Endothelial cell of umbilical vein (primary cell): ENCODE data around the gene CHRNE. TPM values are rescaled to one million over a fixed set of nuclear protein-coding genes. Genes with fewer than 3 reads are reported as not detected.

Source experiments
- BruUV-seq: library from RNA; stranded (reverse); fragments of 400-500 nt; replicated peaks from 2 replicates; lab custom pipeline; 2021; lab: Mats Ljungman, UMichigan
- CTCF ChIA-PET: fragments of 300-600, 350-600 bp; sonication (Branson Sonifier 250); formaldehyde crosslinking; loops from one replicate; lab custom pipeline; 2021; ENCODE audit warnings: antibody characterized with exemption, inconsistent platforms; lab: Charles Lee
- POLR2A ChIA-PET: fragments of 300-600, 350-600 bp; sonication (Branson Sonifier 250); formaldehyde crosslinking; loops from one replicate; lab custom pipeline; 2021; ENCODE audit warnings: antibody characterized with exemption, inconsistent platforms; lab: Charles Lee
- DNase-seq: peaks from one replicate; pipeline ENCODE4 v3.0.0-alpha.2; 2011; ENCODE audit warnings: low read depth, low spot score
- FAIRE-seq: peaks from 2 replicates; lab custom pipeline; 2011; peaks lifted over from hg19 to GRCh38; lab: Jason Lieb, UNC
- H2AFZ ChIP-seq: 2 replicates; pipeline ENCODE4 v1.6.0; 2012; ENCODE audit warnings: low read depth, low read length, control low read depth, inconsistent platforms
- H3K27ac ChIP-seq: 2 replicates; pipeline ENCODE4 v1.5.1; 2011; ENCODE audit warnings: low read depth, mild to moderate bottlenecking, control low read depth, low read length, moderate library complexity; ENCODE audit not compliant: insufficient read depth
- H3K27me3 ChIP-seq, 2 experiments: 2 replicates each; pipeline versions ENCODE4 v1.6.0 to v1.6.1; 2011; ENCODE audit warnings: low read length in 2 of 2, mixed read lengths in 1 of 2; ENCODE audit not compliant: control insufficient read depth in 2 of 2, insufficient read depth in 2 of 2
- H3K36me3 ChIP-seq, 2 experiments: 2 replicates in 1 of 2; 3 replicates in 1 of 2; pipeline ENCODE4 v1.5.1; 2011; ENCODE audit warnings: low read length in 2 of 2, mild to moderate bottlenecking in 1 of 2, moderate library complexity in 1 of 2; ENCODE audit not compliant: control insufficient read depth in 2 of 2, insufficient read depth in 2 of 2; ENCODE audit errors: extremely low read depth in 1 of 2
- H3K4me1 ChIP-seq: 3 replicates; pipeline ENCODE4 v1.5.1; 2011; ENCODE audit warnings: mild to moderate bottlenecking, low read length; ENCODE audit not compliant: control insufficient read depth, insufficient read depth; ENCODE audit errors: extremely low read depth
- H3K4me2 ChIP-seq: 2 replicates; pipeline ENCODE4 v1.6.1; 2011; ENCODE audit warnings: low read length, control low read depth, mixed read lengths; ENCODE audit not compliant: insufficient read depth
- H3K4me3 ChIP-seq, 3 experiments: fragments of 200-600 bp in 1 of 3; sonication (generic), shearing (Covaris generic) in 1 of 3; replicated peaks in 1 of 3; 2 replicates each; pipeline ENCODE4 v1.5.1; 2011 to 2016; ENCODE audit warnings: control low read depth in 3 of 3, low read length in 3 of 3, mild to moderate bottlenecking in 2 of 3, inconsistent platforms in 1 of 3, low read depth in 1 of 3, moderate library complexity in 1 of 3; ENCODE audit not compliant: insufficient read depth in 1 of 3
- H3K79me2 ChIP-seq: 2 replicates; pipeline ENCODE4 v1.6.0; 2012; ENCODE audit warnings: low read length, inconsistent platforms; ENCODE audit not compliant: control insufficient read depth, insufficient read depth
- H3K9ac ChIP-seq: replicated peaks from 2 replicates; pipeline ENCODE3; 2011; ENCODE audit warnings: low read length, control low read depth; ENCODE audit not compliant: insufficient read depth; ENCODE audit errors: extremely low read depth
- H3K9me1 ChIP-seq: replicated peaks from 3 replicates; pipeline ENCODE4 v1.6.0; 2011; ENCODE audit warnings: mild to moderate bottlenecking, low read length; ENCODE audit not compliant: control insufficient read depth, insufficient read depth; ENCODE audit errors: extremely low read depth
- H3K9me3 ChIP-seq: replicated peaks from 2 replicates; pipeline ENCODE4 v1.5.1; 2012; ENCODE audit warnings: low read length, inconsistent platforms; ENCODE audit not compliant: control insufficient read depth, insufficient read depth
- H4K20me1 ChIP-seq: replicated peaks from 2 replicates; pipeline ENCODE3; 2011; ENCODE audit warnings: mild to moderate bottlenecking, low read length; ENCODE audit not compliant: control insufficient read depth, insufficient read depth; ENCODE audit errors: extremely low read depth
- EZH2 ChIP-seq: IDR thresholded peaks from 2 replicates; pipeline ENCODE4 v1.6.1; 2012; ENCODE audit warnings: borderline replicate concordance, low read depth, mild to moderate bottlenecking, moderate library complexity, low read length, inconsistent platforms; ENCODE audit not compliant: severe bottlenecking
- FOS ChIP-seq: IDR thresholded peaks from 2 replicates; pipeline ENCODE4 v1.6.1; 2011; ENCODE audit warnings: mild to moderate bottlenecking, low read length, moderate library complexity, borderline replicate concordance; ENCODE audit not compliant: insufficient read depth
- GATA2 ChIP-seq: IDR thresholded peaks from 2 replicates; pipeline ENCODE4 v1.7.0; 2011; ENCODE audit warnings: low read depth, mild to moderate bottlenecking, moderate library complexity, mixed read lengths, low read length; ENCODE audit not compliant: insufficient read length, insufficient read depth
- JUN ChIP-seq: IDR thresholded peaks from 2 replicates; pipeline ENCODE4 v1.6.1; 2011; ENCODE audit warnings: borderline replicate concordance, low read depth; ENCODE audit not compliant: insufficient read length, insufficient read depth
- MYC ChIP-seq: IDR thresholded peaks from one replicate; pipeline ENCODE4 v1.6.1; 2011; ENCODE audit warnings: mild to moderate bottlenecking, low read depth, low read length
- POLR2A ChIP-seq: IDR thresholded peaks from 2 replicates; pipeline ENCODE4 v1.6.1; 2012; ENCODE audit warnings: low read depth, mild to moderate bottlenecking, control low read depth, low read length
- POLR2AphosphoS5 ChIP-seq: IDR thresholded peaks from 2 replicates; pipeline ENCODE4 v1.6.1; 2012; ENCODE audit warnings: low read depth, mild to moderate bottlenecking, control low read depth, low read length, moderate library complexity; ENCODE audit not compliant: insufficient read depth
- dilution Hi-C: fragments of 300-500 bp; cut with MboI; formaldehyde crosslinking; loops from one replicate; pipeline ENCODE4 v1.15.0; 2019; ENCODE audit warnings: low sequenced_read_pairs; ENCODE audit not compliant: extremely low pct_ligation_motif_present
- intact Hi-C: fragments of 100-400 bp; cut with micrococcal nuclease; formaldehyde crosslinking; loops from one replicate; pipeline ENCODE4 v1.10.0; 2022
- polyA plus RNA-seq, 4 experiments: library from polyadenylated mRNA; depleted of rRNA in 3 of 4; stranded (reverse) in 3 of 4; unstranded in 1 of 4; fragments of >200 nt; gene quantifications; 2 replicates each; pipeline versions ENCODE4 v1.2.1 to v1.2.3, GENCODE V29; 2011 to 2012; ENCODE audit warnings: missing spikeins in 1 of 4
- total RNA-seq: library from RNA; stranded (reverse); gene quantifications from 2 replicates; pipeline ENCODE4 v1.2.3, GENCODE V29; 2021
- TF ChIP-seq, protein P1 (sequence below): IDR thresholded peaks from 2 replicates; pipeline ENCODE4 v1.6.1; 2011; ENCODE audit not compliant: insufficient read depth, insufficient read length
- TF ChIP-seq, protein P2 (sequence below), 2 donors: IDR thresholded peaks; 1 replicate in 1 of 2; 2 replicates in 1 of 2; pipeline ENCODE4 v1.5.1; 2011; ENCODE audit warnings: low read length in 2 of 2, mild to moderate bottlenecking in 2 of 2, moderate library complexity in 2 of 2, control low read depth in 1 of 2, inconsistent platforms in 1 of 2, low read depth in 1 of 2; ENCODE audit not compliant: insufficient read depth in 1 of 2; ENCODE audit errors: extremely low read depth in 1 of 2

The CHRNE gene
- total and polyA plus RNA-seq, 2 donors (not counting 3 experiments of a cell fraction or from before 2014, with no cell fraction given) = 0.84 to 1.1 TPM

DNA sequence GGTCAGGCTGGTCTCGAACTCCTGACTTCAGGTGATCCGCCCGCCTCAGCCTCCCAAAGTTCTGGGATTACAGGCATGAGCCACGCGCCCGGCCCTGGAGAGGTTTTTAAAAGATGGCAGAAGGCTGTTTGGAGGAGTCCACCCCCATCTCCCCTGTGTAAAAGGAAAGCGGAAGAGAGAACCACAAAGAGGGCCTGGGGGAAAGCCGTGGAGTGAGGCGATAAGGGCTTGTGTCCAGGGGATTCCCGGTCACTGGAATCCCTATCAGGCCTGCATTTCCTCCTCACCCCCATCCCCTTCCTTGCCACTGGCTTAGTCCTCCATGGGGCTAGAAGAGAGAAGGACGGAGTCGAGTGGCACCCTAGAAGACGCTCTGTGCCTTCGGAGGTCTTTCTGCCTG lies 29.1 kb upstream of the CHRNE start, which contains the start of gene GP1BA:
TSS of gene GP1BA (plus strand) at position 315 of the 400 bp plus-strand sequence. CDS start 328 bp downstream, outside the sequence.
- no peak within 1 kb of the TSS for H3K4me3 ChIP-seq
- H4K20me1 ChIP-seq = no peaks in the 10 kb centered on the region
- intact Hi-C loops (no loop called here), dilution Hi-C loops (no loop called here)
- no peak within 1 kb of the TSS for H3K27ac ChIP-seq
- TF ChIP-seq GATA2 (no peak), EZH2 (no peak), POLR2AphosphoS5 (no peak), JUN (no peak), POLR2A (no peak), MYC (no peak), FOS (no peak)
- TF ChIP-seq, protein P1, sequence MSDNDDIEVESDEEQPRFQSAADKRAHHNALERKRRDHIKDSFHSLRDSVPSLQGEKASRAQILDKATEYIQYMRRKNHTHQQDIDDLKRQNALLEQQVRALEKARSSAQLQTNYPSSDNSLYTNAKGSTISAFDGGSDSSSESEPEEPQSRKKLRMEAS = no peak
- TF ChIP-seq, protein P2, sequence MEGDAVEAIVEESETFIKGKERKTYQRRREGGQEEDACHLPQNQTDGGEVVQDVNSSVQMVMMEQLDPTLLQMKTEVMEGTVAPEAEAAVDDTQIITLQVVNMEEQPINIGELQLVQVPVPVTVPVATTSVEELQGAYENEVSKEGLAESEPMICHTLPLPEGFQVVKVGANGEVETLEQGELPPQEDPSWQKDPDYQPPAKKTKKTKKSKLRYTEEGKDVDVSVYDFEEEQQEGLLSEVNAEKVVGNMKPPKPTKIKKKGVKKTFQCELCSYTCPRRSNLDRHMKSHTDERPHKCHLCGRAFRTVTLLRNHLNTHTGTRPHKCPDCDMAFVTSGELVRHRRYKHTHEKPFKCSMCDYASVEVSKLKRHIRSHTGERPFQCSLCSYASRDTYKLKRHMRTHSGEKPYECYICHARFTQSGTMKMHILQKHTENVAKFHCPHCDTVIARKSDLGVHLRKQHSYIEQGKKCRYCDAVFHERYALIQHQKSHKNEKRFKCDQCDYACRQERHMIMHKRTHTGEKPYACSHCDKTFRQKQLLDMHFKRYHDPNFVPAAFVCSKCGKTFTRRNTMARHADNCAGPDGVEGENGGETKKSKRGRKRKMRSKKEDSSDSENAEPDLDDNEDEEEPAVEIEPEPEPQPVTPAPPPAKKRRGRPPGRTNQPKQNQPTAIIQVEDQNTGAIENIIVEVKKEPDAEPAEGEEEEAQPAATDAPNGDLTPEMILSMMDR (IDR thresholded peaks at IDR 0.05; ENCODE audit: extremely low read depth in 1 of 2, insufficient read depth in 1 of 2, low read depth in 1 of 2, low read length in 2 of 2) = no peak
- no peak for DNase-seq
- no peak within 1 kb of the TSS for H3K4me2 ChIP-seq
- no peaks in the 10 kb centered on the region for H3K9me3 ChIP-seq
- ChIA-PET POLR2A (no interaction called here), CTCF (interaction anchor here (1.2 kb wide), 1 partner anchor 23 kb away, joined by 3 read pairs; no protein-coding TSS in a partner anchor)
- no peak within 1 kb of the TSS for H2AFZ ChIP-seq
- H3K36me3 ChIP-seq = peaks cover 0 to 6% of the 10 kb centered on the region in 2 experiments
- H3K9me1 ChIP-seq = no peaks in the 10 kb centered on the region
- H3K4me1 ChIP-seq = peaks cover 7% of the 10 kb centered on the region
- FAIRE-seq = no peak
- H3K79me2 ChIP-seq = no peaks in the 10 kb centered on the region
- no peaks in the 10 kb centered on the region for H3K27me3 ChIP-seq
- no TSS peak for BruUV-seq
- no peak within 1 kb of the TSS for H3K9ac ChIP-seq
